ENCODE data around the gene EFHC1. TPM values are rescaled to one million over a fixed set of nuclear protein-coding genes. Genes with fewer than 3 reads are reported as not detected.
"Not testable (repeated sequence)": the region's sequence is repeated elsewhere in the genome, so short reads cannot be mapped to it uniquely, and the experiment has no call there.

The EFHC1 gene
- total RNA-seq, 1 donor from 2014 or later, result 43.7 TPM

DNA sequence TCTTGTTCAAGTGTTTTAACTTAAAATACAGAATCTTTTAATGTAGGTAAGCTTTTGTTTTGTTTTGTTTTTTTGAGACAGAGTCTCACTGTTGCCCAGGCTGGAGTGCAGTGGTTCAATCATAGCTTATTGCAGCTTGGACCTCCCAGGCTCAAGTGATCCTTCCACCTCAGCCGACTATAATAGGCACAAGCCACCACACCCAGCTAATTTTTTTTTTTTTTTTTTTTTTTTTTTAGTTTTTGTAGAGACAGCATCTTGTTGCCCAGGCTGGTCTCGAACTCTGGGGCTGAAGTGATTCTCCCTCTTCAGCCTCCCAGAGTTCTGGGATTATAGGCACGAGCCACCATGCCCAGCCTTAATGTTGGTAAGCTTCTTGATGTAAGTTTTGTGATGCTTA lies 3.3 kb downstream of the EFHC1 start:
- Mint-ChIP-seq H3K27me3 (ENCODE audit: low read depth) (no peaks in the 10 kb centered on the region), H3K4me1 (peaks cover 11% of the 10 kb centered on the region), H3K4me3 (peak overlapping the region; percentile 28), H3K36me3 (ENCODE audit: low read depth) (peaks cover 6% of the 10 kb centered on the region), H3K27ac (ENCODE audit: unreplicated experiment) (peak overlapping the region; percentile 9), H3K9me3 (no peaks in the 10 kb centered on the region)
- TF ChIP-seq, protein P1, sequence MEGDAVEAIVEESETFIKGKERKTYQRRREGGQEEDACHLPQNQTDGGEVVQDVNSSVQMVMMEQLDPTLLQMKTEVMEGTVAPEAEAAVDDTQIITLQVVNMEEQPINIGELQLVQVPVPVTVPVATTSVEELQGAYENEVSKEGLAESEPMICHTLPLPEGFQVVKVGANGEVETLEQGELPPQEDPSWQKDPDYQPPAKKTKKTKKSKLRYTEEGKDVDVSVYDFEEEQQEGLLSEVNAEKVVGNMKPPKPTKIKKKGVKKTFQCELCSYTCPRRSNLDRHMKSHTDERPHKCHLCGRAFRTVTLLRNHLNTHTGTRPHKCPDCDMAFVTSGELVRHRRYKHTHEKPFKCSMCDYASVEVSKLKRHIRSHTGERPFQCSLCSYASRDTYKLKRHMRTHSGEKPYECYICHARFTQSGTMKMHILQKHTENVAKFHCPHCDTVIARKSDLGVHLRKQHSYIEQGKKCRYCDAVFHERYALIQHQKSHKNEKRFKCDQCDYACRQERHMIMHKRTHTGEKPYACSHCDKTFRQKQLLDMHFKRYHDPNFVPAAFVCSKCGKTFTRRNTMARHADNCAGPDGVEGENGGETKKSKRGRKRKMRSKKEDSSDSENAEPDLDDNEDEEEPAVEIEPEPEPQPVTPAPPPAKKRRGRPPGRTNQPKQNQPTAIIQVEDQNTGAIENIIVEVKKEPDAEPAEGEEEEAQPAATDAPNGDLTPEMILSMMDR (conservative IDR thresholded peaks at IDR 0.05), result no peak
- no peak for DNase-seq (ENCODE audit: low read depth, low spot score)

DNA sequence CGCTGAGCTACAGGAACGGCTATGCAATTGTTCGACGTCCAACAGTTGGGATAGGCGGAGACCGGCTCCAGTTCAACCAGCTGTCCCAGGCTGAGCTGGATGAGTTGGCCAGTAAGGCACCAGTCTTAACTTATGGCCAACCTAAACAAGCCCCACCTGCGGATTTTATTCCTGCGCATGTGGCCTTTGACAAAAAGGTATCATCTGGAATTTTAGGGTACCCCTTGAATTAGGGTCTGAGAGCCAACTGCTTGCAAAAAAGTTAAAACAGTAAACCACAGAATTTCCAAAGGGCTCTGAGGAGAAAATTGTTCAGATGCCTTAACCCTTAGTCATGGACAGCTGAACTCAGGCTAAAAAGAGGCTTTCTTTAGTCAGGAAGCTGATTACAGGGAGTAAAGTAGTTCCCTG lies 3.8 kb downstream of the EFHC1 start:
- DNase-seq (ENCODE audit: low read depth, low spot score), result no peak
- peaks cover 11% of the 10 kb centered on the region for H3K36me3 Mint-ChIP-seq (ENCODE audit: low read depth)
- no peaks in the 10 kb centered on the region for H3K9me3 Mint-ChIP-seq
- no peak overlapping the region for H3K4me3 Mint-ChIP-seq
- H3K27me3 Mint-ChIP-seq (ENCODE audit: low read depth), result no peaks in the 10 kb centered on the region
- H3K27ac Mint-ChIP-seq (ENCODE audit: unreplicated experiment), result no peak overlapping the region
- TF ChIP-seq, protein P1 (conservative IDR thresholded peaks at IDR 0.05), result no peak
- H3K4me1 Mint-ChIP-seq, result peaks cover 10% of the 10 kb centered on the region

DNA sequence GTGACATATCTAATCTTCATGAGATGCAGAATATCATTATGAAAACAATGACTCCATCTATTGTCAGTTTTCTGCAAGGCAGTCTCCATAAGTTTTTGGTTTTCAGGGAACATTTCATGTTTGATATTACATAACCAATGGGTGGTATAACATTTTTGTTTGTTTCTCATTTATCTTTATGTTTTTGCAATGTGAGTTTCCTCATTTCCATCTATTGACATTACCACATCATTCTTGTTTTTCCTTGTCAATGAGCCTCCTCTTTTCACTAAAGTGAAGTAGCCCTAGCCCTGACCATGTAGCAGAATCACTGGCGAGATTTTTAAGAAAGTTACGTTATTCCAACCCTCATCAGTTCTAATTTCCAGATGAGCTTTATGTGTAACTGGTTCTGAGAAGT lies 4.4 kb downstream of the EFHC1 start:
- Mint-ChIP-seq H3K4me3 (no peak overlapping the region), H3K27ac (ENCODE audit: unreplicated experiment) (no peak overlapping the region)
- DNase-seq (ENCODE audit: low read depth, low spot score), result no peak

DNA sequence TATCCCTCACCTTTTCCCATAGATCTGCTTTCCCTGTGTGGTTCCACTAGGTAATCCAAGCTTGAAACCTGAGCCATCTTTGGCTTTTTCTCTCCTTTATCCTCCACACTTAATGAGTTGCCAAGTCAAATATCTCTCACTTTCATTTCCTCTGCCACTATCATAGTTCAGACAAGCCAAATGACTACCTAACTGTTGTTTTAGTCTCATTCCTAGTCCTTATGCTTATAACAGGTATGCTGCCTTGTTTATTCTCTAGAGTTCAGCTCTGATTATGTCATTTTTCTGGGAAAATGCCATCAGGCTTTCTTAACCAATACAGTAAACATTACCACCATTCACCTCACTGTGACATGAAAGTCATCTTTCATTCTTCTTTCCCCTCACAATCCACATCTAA lies 6.5 kb downstream of the EFHC1 start:
- no peaks in the 10 kb centered on the region for H3K27me3 Mint-ChIP-seq (ENCODE audit: low read depth)
- H3K4me3 Mint-ChIP-seq, result no peak overlapping the region
- DNase-seq (ENCODE audit: low read depth, low spot score), result no peak
- peaks cover 3% of the 10 kb centered on the region for H3K9me3 Mint-ChIP-seq
- TF ChIP-seq, protein P1 (conservative IDR thresholded peaks at IDR 0.05), result no peak
- H3K4me1 Mint-ChIP-seq, result peaks cover 3% of the 10 kb centered on the region
- no peak overlapping the region for H3K27ac Mint-ChIP-seq (ENCODE audit: unreplicated experiment)
- peaks cover 32% of the 10 kb centered on the region for H3K36me3 Mint-ChIP-seq (ENCODE audit: low read depth)

More for the DNA sequence above, 4.4 kb downstream of the EFHC1 start:
- no peaks in the 10 kb centered on the region for H3K27me3 Mint-ChIP-seq (ENCODE audit: low read depth)
- peaks cover 5% of the 10 kb centered on the region for H3K4me1 Mint-ChIP-seq
- TF ChIP-seq, protein P1 (conservative IDR thresholded peaks at IDR 0.05), result no peak
- H3K9me3 Mint-ChIP-seq, result peaks cover 2% of the 10 kb centered on the region
- H3K36me3 Mint-ChIP-seq (ENCODE audit: low read depth), result peaks cover 15% of the 10 kb centered on the region

DNA sequence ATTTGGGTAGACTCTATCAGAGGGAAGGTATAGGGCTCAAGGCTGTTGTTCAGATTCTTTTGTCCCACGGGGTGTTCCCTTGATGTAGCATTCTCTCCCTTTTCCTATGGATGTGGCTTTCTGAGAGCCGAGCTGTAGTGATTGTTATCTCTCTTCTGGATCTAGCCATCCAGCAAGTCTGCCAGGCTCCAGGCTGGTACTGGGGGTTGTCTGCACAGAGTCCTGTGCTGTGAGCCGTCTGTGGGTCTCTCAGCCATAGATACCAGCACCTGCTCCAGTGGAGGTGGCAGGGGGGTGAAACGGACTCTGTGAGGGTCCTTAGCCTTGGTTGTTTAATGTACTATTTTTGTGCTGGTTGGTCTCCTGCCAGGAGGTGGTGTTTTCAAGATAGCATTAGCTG lies 13.2 kb downstream of the EFHC1 start:
- H3K9me3 Mint-ChIP-seq; DNase-seq (ENCODE audit: low read depth, low spot score); H3K27ac Mint-ChIP-seq (ENCODE audit: unreplicated experiment); H3K4me3 Mint-ChIP-seq; H3K4me1 Mint-ChIP-seq; H3K27me3 Mint-ChIP-seq (ENCODE audit: low read depth): not testable (repeated sequence)
- H3K36me3 Mint-ChIP-seq (ENCODE audit: low read depth), result peaks cover 33% of the 10 kb centered on the region

DNA sequence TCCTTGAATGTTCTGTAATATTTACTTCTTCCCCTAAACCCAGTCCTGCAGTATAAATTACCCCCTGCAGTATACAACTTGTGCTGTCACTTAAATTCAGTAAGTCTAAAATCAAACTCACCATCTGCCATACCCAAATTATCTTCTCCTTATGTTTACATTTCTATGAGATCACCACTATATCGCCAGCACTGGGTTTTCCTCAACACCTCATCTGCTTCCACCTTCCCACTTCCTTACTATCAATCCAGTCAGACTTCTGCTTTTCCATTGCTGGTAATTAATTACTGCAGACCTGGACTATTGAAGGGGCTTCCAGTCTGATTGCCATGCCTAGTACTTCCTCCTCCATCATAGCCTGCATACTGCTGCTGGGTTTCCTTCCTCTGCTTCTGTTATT lies 15.2 kb downstream of the EFHC1 start:
- DNase-seq (ENCODE audit: low read depth, low spot score), result no peak
- TF ChIP-seq, protein P1 (conservative IDR thresholded peaks at IDR 0.05), result no peak
- H3K36me3 Mint-ChIP-seq (ENCODE audit: low read depth), result peaks cover 20% of the 10 kb centered on the region
- no peaks in the 10 kb centered on the region for H3K27me3 Mint-ChIP-seq (ENCODE audit: low read depth)
- H3K27ac Mint-ChIP-seq (ENCODE audit: unreplicated experiment), result no peak overlapping the region
- H3K9me3 Mint-ChIP-seq, result no peaks in the 10 kb centered on the region
- H3K4me3 Mint-ChIP-seq, result no peak overlapping the region
- H3K4me1 Mint-ChIP-seq, result no peaks in the 10 kb centered on the region
